8988T (cell line): ENCODE measurements around the gene FCHO2.
"Not testable (repeated sequence)": the region's sequence is repeated elsewhere in the genome, so short reads cannot be mapped to it uniquely, and the experiment has no call there.

Experiments used
- DNase-seq: peaks from one replicate; pipeline ENCODE4 v3.0.0; 2011

FCHO2 gene

DNA sequence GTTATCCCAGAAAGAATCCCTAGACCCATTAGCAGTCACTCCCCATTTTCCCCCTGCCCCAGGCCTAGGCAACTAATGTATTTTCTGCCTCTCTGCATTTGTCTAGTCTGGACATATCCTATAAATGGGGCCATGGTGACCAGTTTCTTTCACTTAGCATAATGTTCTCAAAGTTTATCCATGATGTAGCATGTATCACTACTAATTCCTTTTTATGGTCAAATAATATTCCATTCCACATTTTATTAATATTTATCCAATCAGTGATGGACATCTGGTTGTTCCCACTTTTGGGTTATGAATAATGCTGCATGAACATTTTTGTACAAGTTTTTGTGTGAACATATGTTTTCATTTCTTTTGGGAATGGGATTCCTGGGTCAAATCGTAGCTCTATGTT lies 1.5 kb downstream of the FCHO2 start:
- DNase-seq, result no peak

DNA sequence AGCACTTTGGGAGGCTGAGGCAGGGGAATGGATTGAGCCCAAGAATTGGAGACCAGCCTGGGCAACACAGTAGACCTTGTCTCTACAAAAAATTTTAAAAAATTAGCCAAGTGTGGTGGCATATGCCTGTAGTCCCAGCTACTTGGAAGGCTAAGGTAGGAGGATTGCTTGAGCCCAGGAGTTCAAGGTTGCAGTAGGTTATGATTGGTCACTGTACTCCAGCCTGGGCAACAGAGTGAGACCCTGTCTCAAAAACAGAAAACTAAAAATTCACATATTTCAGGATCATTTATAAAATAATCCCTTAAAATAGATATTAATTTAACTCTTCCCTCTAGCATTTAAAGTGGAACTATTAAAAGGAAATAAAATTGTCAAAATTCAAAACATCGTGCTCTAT lies 3.4 kb downstream of the FCHO2 start:
- no peak for DNase-seq

DNA sequence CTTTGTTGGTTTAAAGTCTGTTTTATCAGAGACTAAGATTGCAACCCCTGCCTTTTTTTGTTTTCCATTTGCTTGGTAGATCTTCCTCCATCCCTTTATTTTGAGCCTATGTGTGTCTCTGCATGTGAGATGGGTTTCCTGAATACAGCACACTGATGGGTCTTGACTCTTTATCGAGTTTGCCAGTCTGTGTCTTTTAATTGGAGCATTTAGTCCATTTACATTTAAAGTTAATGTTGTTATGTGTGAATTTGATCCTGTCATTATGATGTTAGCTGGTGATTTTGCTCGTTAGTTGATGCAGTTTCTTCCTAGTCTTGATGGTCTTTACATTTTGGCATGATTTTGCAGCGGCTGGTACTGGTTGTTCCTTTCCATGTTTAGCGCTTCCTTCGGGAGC lies 18.6 kb downstream of the FCHO2 start:
- not testable (repeated sequence) for DNase-seq

DNA sequence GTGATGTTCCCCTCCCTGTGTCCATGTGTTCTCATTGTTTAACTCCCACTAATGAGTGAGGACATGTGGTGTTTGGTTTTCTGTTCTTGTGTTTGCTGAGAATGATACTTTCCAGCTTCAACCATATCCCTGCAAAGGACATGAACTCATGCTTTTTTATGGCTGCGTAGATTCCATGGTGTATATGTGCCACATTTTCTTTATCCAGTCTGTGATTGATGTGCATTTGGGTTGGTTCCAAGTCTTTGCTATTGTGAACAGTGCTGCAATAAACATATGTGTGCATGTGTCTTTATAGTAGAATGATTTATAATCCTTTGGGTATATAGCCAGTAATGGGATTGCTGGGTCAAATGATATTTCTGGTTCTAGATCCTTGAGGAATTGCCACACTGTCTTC lies 21.0 kb downstream of the FCHO2 start:
- not testable (repeated sequence) for DNase-seq

DNA sequence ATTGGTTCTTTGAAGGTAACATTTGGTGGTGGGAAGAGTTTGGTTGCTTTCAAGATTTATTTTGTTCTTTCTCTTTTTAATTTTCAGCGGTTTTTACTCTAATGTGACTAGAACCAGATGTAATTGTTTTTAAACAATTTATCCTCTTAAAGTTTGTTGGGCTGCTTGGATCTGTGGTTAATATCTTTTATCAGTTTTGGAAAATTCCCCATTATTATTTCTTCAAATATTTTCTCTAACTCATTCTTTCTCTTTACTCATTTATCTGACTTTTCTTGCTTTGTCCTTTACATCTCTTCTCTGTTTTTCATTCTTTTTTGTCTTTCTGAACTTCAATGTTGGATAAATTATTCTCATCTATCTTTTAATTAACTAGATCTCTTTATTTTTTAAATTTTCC lies 29.9 kb downstream of the FCHO2 start:
- DNase-seq, result no peak

DNA sequence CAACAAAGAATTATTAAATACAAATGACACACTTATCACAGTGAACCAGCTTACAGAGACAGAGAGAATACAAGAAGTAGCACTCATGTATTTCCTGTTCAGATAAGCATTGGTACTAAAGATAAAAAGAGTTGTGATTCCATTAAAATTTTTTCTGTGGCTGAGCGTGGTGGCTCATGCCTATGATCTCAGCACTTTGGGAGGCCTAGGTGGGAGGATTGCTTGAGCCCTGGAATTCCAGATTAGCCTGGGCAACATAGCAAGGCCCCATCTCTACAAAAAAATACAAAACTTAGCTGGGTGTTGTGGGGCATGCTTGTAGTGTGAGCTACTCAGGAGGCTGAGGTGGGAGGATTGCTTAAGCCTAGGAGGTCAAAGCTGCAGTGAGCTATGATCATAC lies 32.9 kb downstream of the FCHO2 start:
- DNase-seq, result no peak

DNA sequence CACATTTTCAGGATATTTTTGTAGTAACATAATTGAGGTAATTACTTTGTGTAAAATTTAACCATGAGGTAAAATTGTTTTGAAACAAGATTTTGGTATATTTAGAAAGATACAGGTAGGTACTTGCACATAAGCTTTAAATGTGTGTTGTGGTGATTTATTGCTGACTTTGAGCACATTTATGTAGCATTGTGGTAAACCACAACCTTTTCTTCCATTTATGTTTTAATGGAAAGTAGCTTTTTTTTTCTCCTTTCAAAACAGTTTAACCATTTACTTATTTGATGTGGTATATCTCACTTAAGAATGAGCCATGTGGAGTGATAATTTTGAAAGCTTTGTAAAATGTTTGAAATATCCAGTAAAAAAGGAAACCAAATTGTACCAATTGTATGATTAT lies 35.6 kb downstream of the FCHO2 start:
- DNase-seq, result no peak

DNA sequence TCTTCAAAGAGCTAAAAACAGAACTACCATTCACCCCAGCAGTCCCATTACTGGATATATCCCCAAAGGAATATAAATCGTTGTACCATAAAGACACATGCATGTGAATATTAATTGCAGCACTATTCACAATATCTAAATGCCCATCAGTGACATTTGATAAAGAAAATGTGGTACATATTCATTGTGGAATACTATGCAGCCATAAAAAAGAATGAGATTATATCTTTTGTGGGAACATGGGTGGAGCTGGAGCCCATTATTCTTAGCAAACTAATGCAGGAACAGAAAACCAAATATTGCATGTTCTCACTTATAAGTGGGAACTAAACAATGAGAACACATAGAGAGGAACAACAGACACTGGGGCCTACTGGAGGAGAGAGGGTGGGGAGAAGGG lies 38.7 kb downstream of the FCHO2 start:
- DNase-seq, result no peak

DNA sequence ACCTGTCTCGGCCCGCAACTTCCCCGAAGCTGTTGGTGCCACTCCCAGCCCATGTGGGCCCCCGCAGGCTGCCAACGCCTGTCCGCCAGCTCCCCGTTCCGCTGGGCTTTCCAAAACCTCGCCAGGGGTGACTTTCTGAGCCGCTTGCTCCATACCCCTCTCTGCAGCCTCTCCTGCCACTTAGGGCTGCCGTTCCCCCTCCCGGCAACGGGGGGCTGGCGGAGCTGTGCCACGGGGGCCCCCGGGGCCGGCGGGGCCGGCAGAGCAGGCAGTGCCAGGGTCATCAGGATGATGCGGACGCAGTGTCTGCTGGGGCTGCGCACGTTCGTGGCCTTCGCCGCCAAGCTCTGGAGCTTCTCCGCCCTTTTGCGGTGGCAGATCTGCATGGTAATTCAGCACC lies 40.8 kb downstream of the FCHO2 start:
- DNase-seq, result no peak

DNA sequence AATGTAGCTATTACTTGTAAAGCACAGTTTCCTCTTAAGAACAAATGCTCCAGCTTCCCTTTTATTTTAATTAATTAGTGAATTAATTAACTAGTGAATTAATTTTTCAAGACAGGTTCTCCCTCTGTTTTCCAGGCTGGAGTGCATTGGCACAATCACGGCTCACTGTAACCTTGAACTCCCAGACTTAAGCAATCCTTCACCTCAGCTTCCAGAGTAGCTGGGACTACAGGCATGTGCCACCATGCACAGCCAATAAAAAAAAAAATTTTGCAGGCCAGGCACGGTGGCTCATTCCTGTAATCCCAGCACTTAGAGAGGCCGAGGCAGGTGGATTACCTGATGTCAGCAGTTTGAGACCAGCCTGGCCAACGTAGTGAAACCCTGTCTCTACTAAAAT lies 44.1 kb downstream of the FCHO2 start:
- no peak for DNase-seq

DNA sequence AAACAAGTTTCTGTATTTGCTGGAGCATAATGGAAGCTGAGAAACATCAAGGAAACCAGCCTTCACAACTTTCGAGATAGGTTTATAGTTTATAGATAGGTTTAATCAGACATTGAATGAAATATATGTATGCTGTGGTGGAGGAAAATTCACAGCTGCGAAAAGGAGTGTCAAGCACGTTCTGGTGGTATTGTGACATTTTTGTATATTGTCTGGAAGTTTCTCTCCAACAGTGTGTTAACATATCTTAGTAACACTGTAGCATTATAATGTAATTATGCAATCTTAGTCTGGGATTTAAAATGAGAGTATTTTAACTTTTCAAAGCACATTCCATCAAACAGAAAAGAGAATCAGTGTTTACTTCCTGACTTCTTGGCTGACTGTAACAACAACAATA lies 50.0 kb downstream of the FCHO2 start:
- DNase-seq, result no peak

DNA sequence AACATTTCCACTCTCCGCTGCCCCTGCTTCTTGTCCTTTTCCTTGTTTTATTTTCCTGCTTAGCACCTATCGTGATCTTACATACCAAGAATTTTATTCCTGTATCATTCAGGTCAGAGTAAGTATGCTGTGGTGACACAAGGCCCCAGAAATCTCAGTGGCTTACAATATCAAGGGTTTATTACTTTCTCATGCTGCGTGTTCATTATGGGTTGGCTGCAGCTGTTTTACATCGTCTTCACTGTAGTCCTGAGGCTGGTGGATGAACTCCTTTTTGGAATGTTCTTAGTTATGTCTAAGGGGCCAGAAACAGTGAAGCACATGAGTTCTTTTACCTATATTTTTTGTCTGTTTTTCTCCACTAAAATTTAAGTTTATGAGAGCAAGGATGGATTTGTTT lies 51.2 kb downstream of the FCHO2 start:
- DNase-seq, result no peak

DNA sequence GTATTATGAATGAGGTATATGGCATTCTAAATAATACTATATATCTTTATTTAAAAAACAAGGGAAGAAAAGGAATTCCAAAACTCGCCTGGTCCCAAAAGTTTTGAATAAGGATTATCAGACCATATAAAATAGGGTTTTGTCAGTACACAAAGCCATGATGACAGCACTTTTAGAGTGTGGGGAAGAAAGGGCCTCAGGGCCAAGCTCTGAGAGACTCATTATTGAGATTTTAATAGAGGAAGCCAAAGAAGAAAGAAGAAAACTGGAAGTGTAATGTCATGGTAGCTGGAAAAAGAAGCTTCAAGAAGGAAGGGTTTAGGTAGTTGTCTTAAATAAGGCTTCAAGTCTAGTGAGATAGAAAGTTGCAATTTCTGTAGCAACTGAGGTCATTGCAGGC lies 53.0 kb downstream of the FCHO2 start:
- DNase-seq, result no peak

DNA sequence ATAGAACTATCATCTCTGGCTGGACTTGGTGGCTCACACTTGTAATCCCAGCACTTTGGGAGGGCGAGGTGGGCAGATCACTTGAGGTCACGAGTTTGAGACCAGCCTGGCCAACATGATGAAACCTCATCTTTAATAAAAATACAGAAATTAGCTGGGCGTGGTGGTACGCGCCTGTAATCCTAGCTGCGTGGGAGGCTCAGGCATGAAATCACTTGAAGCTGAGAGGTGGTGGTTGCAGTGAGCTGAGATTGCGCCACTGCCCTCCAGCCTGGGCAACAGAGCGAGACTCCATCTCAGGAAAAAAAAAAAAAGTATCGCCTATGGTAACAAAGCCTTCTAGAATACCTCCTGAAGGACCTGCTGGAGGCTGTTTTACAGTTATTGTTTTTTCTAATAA lies 55.8 kb downstream of the FCHO2 start:
- not testable (repeated sequence) for DNase-seq

DNA sequence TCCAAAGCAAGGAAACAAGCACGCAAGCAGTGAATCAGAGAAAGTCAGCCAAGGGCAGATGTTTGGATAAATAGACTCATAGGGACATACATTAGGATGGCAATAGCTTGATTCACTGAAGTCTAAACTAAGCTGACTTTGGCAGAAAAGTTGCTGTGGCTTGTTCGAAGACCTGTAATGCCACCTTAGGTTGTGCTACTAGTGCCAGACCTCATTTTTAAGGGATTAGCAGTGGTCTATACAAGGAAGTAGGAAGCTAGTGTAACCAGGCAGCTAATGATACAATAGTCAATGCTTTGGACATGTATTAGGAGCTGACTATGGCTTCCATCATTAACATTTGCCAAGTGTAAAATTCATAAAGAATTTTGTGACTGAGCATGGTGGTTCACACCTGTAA lies 63.1 kb downstream of the FCHO2 start:
- DNase-seq, result no peak

DNA sequence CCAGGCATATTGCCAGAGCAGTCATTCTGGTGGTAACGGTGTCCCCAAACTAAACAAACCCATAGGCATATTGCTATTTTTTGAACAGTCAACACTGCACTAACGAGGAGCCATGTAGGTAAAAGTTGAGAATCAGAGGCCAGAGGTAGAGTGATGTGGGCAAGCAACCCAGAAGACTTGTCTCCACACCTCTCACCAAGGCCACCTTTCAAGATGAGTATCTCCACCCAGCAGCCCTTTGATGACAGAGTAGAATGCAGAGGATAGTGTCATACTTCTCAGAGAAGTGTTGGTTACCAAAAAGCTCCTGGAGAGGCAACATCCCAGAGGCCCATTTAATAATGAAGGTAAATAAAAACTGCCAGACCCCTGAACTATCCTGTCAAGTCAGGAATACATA lies 63.9 kb downstream of the FCHO2 start:
- DNase-seq, result no peak

DNA sequence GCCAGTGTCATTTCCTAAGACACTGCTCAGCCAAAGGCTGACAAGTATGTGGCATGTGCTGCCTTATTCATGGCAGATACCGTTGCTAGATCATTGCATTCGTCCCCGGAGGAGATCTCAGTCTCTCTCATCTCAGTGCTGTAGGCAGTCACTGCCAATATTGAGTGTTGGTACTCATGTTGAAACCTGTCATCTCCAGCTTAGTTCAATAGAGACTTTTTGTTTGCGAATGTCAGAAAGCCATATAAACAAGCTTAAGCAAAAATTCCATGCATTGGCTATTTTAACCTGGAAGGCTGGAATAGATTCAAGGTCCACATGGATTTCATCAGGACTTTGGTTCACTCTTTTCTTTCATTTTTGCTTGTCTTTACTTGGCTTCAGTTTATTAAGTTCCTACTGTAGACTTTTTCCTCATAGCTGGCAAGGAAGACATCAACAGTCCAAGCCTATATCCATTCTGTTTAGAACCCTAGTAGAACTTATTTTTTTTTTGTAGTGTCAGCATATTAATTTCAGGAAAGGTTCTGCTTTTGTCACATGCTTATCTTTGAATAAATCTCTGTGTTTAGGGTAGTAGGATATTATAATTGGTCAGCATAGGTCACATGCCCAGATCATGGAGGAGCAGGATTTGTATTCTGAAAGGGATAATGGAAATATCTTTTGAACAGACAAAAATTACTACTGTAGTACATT lies 66.8 kb downstream of the FCHO2 start:
- DNase-seq, result no peak

DNA sequence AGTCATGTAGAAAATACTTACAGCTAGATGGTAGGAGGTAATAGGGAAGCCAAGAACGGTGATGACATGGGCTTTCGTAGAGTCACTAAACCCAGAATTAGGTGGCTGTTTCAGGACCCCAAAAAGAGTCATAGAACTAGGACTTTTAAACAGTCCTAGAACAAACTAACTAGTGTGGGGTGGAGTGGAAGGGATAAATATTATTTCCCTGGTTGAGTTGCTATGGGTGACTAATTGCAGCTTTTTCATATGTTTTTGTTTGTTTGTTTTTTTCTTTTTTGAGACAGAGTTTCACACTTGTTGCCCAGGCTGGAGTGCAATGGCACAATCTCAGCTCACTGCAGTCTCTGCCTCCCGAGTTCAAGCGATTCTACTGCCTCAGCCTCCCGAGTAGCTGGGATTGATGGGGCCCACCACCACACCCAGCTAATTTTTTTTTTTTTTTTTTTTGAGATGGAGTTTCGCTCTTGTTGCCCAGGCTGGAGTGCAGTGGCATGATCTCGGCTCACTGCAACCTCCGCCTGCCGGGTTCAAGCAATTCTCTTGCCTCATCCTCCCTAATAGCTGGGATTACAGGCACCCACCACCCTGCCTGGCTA lies 69.2 kb downstream of the FCHO2 start:
- not testable (repeated sequence) for DNase-seq

DNA sequence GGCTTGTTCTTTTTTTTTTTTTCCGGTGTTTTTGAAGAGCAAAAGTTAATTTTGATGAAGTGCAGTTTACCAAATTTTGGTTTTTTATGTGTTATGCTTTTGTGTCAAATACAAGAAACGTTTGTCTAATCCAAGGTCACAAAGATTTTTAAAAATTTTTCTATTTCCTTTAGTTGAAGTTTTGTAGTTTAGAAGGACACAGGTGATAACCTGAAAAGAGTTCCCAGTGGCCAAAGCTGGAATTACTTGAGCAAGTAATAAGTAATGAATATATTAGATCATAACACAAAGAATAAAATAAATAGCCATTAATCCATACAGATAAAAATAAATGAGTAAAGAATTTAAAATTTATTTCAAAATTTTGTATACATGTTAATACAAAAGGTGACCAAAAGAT lies 71.5 kb downstream of the FCHO2 start:
- DNase-seq, result no peak

DNA sequence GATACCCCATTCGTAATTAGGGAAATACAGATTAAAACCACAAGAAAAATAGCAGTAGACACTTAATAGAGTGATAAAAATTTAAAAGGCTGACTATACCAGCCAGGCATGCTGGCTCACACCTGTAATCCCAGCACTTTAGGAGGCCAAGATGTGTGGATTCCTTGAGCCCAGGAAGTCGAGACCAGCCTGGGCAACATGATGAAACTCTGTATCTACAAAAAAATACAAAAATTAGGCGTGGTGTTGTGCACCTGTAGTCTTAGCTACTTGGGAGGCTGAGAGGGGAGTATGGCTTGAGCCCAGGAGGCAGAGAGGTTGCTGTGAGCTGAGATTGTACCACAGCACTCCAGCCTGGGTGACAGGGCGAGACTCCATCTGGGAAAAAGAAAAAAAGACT lies 72.0 kb downstream of the FCHO2 start:
- DNase-seq, result no peak

DNA sequence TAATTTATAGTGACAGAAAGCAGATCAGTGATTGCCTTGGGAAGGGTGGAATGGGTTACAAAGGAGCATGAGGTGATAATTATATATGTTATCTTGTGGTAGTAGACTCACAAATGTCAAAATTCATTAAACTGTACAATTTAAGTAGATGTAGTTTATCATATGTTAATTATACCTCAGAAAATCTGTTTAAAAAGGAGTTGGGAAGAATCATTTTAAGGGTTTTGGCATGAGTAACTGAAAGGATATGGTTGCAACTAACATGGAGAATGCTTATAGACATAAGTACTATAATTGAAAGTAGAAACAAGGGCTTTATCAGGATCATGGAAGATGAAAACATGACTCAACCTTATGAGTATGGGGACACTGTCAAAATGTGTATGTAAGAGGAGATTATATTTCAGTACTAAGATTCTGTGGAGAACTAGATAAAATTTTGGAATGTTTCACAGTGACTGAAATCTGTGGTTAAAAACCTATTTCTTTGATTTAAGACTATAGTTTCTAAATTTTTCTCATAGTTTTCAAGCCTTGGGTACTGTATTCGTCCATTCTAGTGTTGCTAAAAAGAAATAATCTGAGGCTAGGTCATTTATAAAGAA lies 73.3 kb downstream of the FCHO2 start:
- DNase-seq, result no peak

DNA sequence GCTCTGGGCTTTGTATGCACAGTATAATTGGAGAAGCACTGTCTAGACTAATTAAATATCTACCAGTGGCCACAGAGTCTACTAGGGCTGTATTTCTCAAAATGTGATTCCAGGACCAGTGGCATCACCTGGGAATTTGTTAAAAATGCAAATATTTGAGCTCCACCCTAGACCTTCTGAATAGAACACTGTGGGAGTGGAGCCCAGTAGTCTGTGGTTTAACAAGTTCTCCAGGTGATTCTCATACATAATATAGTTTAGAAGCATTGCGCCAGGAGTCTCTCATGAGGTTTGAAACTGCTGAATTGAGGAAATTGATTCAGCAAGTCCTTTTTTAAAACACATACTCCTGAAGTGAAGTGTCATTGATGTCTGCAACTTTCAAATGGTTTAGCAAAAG lies 74.7 kb downstream of the FCHO2 start:
- no peak for DNase-seq

DNA sequence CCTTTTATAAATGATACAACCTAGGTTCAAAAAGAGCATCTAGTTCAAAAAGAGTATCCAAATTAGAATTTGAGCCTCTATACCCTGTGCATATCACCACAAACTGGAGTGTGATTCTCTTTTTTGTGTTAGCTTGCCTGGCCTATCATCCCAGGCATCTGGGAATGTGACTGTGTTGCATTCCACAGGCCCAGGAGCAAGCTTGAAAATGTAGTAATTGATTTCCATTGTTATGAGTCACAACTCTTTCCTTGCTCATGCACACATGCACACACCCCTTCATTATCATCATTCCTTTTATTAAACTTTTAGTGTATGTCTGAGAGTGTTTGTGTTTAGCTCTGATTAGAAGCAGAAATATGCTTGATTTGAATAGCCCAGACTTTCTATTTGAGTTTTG lies 75.2 kb downstream of the FCHO2 start:
- no peak for DNase-seq

DNA sequence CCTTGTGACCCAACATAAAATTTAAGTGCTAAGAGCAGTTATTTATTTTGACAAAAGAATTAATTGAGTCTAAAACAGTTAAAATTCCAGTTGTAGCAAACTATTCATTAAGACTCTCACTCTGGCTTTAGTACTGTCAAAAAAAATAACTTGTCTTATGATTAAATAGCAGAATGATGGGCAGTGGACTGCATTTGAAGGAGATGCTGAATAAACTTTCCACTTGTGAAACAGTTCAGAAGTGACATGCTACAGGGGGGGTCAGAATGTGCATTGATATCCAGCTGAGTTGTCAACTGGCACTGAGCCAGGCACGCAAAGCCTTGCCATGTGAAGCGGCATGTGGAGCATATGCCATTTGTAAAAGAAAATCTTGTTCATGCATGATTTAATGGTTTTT lies 76.0 kb downstream of the FCHO2 start:
- DNase-seq, result no peak

DNA sequence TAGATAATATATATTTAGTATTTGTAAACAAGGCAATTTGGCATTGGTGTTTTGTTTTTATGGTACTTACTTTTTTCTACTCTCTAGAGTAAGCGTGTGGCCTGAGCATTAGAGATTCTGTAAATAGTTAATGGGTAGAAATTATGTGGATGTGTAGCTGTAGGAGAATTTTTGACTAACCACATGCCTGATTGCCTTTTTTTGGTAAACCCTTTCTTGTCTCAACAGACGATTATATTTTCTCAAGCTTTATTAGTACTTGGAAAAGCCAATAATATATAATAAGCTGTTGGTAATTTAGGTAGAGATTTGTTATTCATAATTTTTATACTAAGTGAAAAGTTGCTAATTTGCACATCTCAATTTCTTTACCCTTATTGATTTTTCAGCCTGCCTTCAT lies 76.8 kb downstream of the FCHO2 start:
- DNase-seq, result no peak
